ENCODE results near the gene SEMA3C. TPM values are rescaled to one million over a fixed set of nuclear protein-coding genes. Genes with fewer than 3 reads are reported as not detected.

The SEMA3C gene
- total RNA-seq, 1 donor from 2014 or later: 68.6 TPM

DNA sequence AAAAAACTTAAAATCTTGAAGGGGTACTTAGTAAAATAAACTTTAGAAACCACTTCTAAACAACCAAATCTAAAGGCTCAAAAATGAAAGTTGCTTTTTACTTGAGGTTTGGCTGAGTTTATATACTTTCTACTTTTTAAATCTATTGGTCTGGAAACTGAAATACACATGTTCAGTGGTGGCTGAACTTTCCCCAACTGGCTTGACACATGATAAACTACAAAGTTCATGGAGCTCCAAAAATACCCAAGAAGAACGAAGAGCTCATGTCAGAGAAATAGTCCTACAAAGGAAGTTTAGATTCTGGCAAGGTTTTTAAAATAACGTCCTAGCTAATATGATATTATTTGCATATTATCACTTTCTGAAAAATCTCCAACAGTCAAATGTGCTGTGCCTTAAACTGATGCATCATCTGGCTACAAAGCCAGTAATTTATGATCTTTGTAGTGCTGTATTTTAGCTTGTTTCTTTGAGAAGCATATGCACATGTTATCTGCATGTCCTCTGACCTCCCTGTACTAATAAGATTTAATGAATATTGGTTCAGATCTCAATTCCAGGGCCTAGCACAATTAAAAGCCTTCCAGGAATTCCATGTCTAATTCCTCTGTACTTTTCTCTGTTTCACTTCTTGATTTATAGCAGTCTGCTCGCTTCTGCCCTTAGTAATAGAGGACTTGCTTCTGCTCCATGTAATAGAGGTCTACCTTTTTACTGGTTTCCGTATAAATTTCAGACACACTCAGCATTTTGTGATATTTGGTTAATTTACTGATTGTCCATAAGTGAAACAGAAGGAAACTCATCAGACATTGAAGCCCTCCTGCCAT, 28.2 kb downstream of the SEMA3C start:
- TF ChIP-seq, protein P1, sequence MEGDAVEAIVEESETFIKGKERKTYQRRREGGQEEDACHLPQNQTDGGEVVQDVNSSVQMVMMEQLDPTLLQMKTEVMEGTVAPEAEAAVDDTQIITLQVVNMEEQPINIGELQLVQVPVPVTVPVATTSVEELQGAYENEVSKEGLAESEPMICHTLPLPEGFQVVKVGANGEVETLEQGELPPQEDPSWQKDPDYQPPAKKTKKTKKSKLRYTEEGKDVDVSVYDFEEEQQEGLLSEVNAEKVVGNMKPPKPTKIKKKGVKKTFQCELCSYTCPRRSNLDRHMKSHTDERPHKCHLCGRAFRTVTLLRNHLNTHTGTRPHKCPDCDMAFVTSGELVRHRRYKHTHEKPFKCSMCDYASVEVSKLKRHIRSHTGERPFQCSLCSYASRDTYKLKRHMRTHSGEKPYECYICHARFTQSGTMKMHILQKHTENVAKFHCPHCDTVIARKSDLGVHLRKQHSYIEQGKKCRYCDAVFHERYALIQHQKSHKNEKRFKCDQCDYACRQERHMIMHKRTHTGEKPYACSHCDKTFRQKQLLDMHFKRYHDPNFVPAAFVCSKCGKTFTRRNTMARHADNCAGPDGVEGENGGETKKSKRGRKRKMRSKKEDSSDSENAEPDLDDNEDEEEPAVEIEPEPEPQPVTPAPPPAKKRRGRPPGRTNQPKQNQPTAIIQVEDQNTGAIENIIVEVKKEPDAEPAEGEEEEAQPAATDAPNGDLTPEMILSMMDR (conservative IDR thresholded peaks at IDR 0.05; ENCODE audit: low read depth, low read length): no peak

DNA sequence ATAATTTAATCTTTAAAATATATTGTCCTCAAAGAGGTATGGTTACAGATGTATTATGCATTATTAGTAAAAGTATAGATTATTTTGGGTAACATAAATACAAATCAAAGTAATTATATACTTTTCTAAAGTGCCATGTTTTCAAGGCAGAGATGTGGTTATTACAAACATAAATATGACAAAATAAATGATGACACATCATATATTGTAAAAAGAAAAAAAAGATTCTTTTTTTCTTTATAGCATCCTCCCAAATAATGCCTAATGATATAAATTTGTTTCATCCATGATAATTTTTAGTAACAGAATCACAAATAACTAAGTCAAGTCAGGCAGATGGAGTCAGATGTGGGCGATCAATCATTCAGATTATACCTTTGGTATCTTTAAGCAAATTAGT, 29.3 kb downstream of the SEMA3C start:
- no peak overlapping the region for H3K4me3 ChIP-seq (ENCODE audit: low read depth, low read length)
- no peak for DNase-seq (ENCODE audit: low read depth)
- TF ChIP-seq, protein P1 (conservative IDR thresholded peaks at IDR 0.05; ENCODE audit: low read depth, low read length): no peak

More for the DNA sequence above, 28.2 kb downstream of the SEMA3C start:
- no peak overlapping the region for H3K4me3 ChIP-seq (ENCODE audit: low read depth, low read length)
- no peak for DNase-seq (ENCODE audit: low read depth)

DNA sequence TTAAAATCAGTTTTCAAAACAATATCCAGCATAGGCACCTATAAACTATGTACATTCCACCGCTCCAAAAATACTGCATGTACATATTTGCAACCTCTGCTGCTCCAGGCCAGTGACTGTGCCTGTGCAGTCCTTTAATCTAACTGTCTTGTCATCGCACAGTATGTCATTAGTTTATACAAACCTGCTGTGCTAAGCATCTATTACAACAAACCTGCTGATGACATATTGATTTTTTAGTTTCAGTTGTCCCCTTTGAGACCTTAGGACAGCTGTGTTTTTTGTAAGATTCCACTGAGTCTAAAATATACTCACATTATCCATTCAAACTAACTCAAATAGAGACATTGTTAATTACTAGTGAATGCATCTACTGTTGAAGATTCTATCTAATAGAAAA, 33.1 kb downstream of the SEMA3C start:
- H3K4me3 ChIP-seq (ENCODE audit: low read depth, low read length): no peak overlapping the region
- TF ChIP-seq, protein P1 (conservative IDR thresholded peaks at IDR 0.05; ENCODE audit: low read depth, low read length): no peak
- DNase-seq (ENCODE audit: low read depth): no peak

DNA sequence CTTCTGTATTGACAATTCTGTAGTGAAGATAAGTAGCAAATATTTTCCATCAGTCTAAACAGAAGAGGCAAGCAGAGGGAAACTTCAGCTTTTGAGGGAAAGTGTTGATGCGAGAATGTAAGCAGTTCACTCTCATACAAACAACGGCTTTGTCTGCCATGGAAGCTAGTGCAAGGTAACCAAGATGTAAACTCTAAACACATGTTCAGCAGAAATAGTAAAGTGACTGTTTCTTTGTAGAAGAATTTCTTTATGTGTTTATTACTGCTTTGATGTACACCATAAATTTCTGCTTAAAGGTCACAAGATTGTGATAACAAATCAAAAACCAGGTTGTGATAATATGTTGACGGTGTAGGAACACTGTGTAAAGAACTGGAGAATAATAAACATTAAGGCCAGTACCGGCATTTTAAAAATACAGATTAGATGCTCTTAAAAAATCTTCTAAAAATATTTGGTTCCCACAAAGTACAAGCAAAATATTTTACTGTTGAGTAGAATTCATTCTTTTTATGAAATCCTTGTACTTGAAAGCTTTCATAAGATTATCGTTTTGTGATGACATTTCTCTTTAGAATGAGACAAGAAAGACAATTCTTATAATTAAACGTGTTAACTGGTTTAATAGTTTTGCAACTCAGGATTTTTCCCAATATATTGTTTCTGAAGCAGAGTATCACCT, 34.2 kb downstream of the SEMA3C start:
- DNase-seq (ENCODE audit: low read depth): no peak
- TF ChIP-seq, protein P1 (conservative IDR thresholded peaks at IDR 0.05; ENCODE audit: low read depth, low read length): no peak
- H3K4me3 ChIP-seq (ENCODE audit: low read depth, low read length): no peak overlapping the region

DNA sequence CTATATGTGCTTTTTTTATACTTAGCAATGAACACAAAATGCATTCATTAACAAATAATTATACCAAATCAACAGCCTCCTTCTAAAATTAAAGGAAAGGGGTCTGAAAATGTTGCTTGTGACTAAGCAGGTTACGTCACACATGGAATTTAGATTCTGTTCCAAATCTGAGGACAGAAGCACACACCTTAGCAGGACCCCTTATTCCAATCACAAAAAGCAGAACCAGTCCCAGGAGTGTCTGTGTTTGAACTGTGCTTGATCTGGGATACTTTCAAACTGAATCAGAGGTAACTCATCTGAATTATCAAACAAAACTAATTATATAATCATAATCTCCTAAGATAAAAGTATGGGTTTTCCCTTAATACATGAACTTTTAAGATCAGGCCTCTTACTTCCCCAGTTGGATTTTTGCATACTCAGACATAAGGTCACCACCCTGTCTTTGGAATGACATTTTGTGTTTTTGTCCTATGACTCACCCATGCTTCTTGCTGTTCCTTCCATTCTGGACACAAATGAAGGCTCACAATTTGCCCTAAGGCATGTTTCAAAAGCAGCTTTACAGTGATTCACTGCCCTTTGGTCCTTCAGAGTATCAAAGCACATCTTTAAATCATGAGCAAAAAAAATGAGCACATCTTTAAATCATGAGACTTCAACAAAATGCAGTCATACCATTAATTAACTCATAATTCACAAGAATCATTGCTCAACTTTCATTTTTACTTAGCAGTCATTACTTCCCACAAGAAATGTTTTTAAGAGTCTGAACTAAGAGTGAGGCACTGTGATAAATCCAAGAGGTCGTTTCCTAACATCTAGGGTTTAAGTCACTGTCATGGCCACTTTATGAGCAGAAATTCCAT, 35.5 kb downstream of the SEMA3C start:
- DNase-seq (ENCODE audit: low read depth): peak; percentile 94
- TF ChIP-seq, protein P1 (conservative IDR thresholded peaks at IDR 0.05; ENCODE audit: low read depth, low read length): no peak
- no peak overlapping the region for H3K4me3 ChIP-seq (ENCODE audit: low read depth, low read length)

DNA sequence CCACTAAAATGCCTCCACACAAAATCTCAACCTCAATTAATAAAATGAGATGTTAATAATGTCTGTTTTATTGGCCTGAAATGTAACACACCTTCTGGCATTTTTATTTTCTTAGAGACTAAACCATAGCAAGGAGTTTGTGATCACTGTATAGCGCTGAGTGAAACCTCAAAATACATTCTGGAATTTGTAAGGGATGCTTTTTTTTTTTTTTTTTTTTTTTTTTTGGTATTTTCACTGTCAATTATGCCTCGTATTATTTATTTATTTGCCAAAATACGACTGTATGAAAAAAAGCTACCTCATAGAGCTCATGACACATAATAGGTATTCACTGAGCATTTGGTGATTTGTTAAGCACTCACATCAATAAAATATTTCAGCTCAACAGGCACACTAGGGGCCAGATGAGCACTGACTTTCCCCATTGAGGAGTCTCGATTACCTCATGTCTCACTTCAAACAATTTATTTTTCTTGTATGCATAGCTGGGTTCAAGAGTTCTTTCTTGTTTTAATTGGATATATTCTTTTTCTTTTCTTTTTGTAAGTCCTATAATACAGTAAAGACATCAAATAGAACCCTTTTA, 36.5 kb downstream of the SEMA3C start:
- no peak overlapping the region for H3K4me3 ChIP-seq (ENCODE audit: low read depth, low read length)
- TF ChIP-seq, protein P1 (conservative IDR thresholded peaks at IDR 0.05; ENCODE audit: low read depth, low read length): no peak
- no peak for DNase-seq (ENCODE audit: low read depth)

Measured in epithelial cell of proximal tubule (primary cell).